ENCODE data around the gene ITGB8.

DNA sequence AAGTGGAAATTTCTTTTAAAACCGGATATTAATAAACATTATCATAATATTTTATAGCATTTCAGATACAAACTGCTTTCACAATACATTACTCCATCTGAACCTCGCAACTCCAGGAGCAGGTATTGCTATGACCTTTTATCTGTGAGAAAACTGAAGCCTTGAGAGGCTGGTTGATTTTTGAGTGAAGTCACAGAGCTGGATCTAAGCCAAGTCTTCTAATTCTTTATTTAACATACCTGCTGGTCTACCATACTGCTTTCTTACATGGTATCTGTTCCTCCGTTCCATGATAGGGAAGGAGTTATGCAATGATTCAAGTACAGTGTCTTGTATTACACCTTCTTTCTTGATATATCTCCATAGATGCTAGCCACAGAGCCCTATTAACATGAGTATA, 37.4 kb upstream of the ITGB8 start:
- TF ChIP-seq, protein P1, sequence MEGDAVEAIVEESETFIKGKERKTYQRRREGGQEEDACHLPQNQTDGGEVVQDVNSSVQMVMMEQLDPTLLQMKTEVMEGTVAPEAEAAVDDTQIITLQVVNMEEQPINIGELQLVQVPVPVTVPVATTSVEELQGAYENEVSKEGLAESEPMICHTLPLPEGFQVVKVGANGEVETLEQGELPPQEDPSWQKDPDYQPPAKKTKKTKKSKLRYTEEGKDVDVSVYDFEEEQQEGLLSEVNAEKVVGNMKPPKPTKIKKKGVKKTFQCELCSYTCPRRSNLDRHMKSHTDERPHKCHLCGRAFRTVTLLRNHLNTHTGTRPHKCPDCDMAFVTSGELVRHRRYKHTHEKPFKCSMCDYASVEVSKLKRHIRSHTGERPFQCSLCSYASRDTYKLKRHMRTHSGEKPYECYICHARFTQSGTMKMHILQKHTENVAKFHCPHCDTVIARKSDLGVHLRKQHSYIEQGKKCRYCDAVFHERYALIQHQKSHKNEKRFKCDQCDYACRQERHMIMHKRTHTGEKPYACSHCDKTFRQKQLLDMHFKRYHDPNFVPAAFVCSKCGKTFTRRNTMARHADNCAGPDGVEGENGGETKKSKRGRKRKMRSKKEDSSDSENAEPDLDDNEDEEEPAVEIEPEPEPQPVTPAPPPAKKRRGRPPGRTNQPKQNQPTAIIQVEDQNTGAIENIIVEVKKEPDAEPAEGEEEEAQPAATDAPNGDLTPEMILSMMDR (IDR thresholded peaks at IDR 0.05): no peak
- TF ChIP-seq EP300 (IDR thresholded peaks at IDR 0.05) (no peak), POLR2A (IDR thresholded peaks at IDR 0.05) (no peak)

Data from tibial nerve (tissue), 4 donors.